IMR-90 (cell line): ENCODE data around the gene SCYGR4. TPM values are rescaled to one million over a fixed set of nuclear protein-coding genes. Genes with fewer than 3 reads are reported as not detected.

Experiments
- ATAC-seq: fragments of 200-7000 bp; cut with Tn5 transposase; 2 replicates; pipeline ENCODE4 v1.9.1; 2020; ENCODE audit warnings: low read depth, mild to moderate bottlenecking, moderate library complexity
- BruUV-seq: library from RNA; stranded (reverse); fragments of 400-500 nt; replicated peaks from 2 replicates; lab custom pipeline; 2021; lab: Mats Ljungman, UMichigan
- CTCF ChIA-PET: fragments of 300-600 bp; formaldehyde crosslinking; extraction: SDS; loops from one replicate; lab custom pipeline; 2021; ENCODE audit warnings: antibody characterized with exemption; lab: Yijun Ruan, JAX
- POLR2A ChIA-PET: fragments of 300-600 bp; sonication (Branson Sonifier 250); formaldehyde crosslinking; loops from one replicate; lab custom pipeline; 2022; ENCODE audit warnings: antibody characterized with exemption; ENCODE audit not compliant: unreplicated experiment; lab: Charles Lee
- DNase-seq: peaks from one replicate; pipeline ENCODE4 v3.0.0; 2013
- H2AFZ ChIP-seq: replicated peaks from 2 replicates; pipeline ENCODE3; 2013; ENCODE audit warnings: low read length, mild to moderate bottlenecking; ENCODE audit not compliant: poor library complexity
- H2AK5ac ChIP-seq: 2 replicates; pipeline ENCODE4 v1.6.1; 2013; ENCODE audit warnings: low read depth, low read length, inconsistent platforms
- H2AK9ac ChIP-seq: replicated peaks from 2 replicates; pipeline ENCODE3; 2013; ENCODE audit warnings: mild to moderate bottlenecking, low read depth, low read length, moderate library complexity; ENCODE audit not compliant: poor library complexity
- H2BK120ac ChIP-seq: 2 replicates; pipeline ENCODE4 v1.6.1; 2013; ENCODE audit warnings: low read depth, low read length, inconsistent platforms
- H2BK15ac ChIP-seq: 3 replicates; pipeline ENCODE4 v1.6.1; 2013; ENCODE audit warnings: low read depth, low read length, inconsistent platforms
- H2BK20ac ChIP-seq: 2 replicates; pipeline ENCODE4 v1.6.1; 2013; ENCODE audit warnings: low read depth, mild to moderate bottlenecking, inconsistent platforms, low read length, moderate library complexity
- H2BK5ac ChIP-seq: 2 replicates; pipeline ENCODE4 v1.6.1; 2013; ENCODE audit warnings: mild to moderate bottlenecking, low read depth, low read length, inconsistent platforms; ENCODE audit not compliant: poor library complexity, severe bottlenecking
- H3K14ac ChIP-seq: replicated peaks from 2 replicates; pipeline ENCODE4 v1.6.1; 2013; ENCODE audit warnings: low read depth, low read length, inconsistent platforms
- H3K18ac ChIP-seq: 2 replicates; pipeline ENCODE4 v1.6.1; 2013; ENCODE audit warnings: low read depth, low read length, control low read depth
- H3K23ac ChIP-seq: 2 replicates; pipeline ENCODE4 v1.6.1; 2013; ENCODE audit warnings: low read depth, low read length, inconsistent platforms
- H3K27ac ChIP-seq: 2 replicates; pipeline ENCODE4 v1.5.1; 2013; ENCODE audit warnings: mild to moderate bottlenecking, control low read depth, low read length; ENCODE audit not compliant: insufficient read depth
- H3K27me3 ChIP-seq: 2 replicates; pipeline ENCODE4 v1.6.1; 2013; ENCODE audit warnings: low read length; ENCODE audit not compliant: control insufficient read depth, insufficient read depth
- H3K36me3 ChIP-seq: 2 replicates; pipeline ENCODE4 v1.6.1; 2013; ENCODE audit warnings: low read length, mixed read lengths; ENCODE audit not compliant: control insufficient read depth, insufficient read depth
- H3K4ac ChIP-seq: 2 replicates; pipeline ENCODE4 v1.6.1; 2013; ENCODE audit warnings: low read depth, low read length, inconsistent platforms
- H3K4me1 ChIP-seq: 2 replicates; pipeline ENCODE4 v1.6.1; 2013; ENCODE audit warnings: low read length, mixed read lengths; ENCODE audit not compliant: control insufficient read depth, insufficient read depth
- H3K4me2 ChIP-seq: 2 replicates; pipeline ENCODE4 v1.6.1; 2013; ENCODE audit warnings: low read depth, mild to moderate bottlenecking, control low read depth, low read length, moderate library complexity
- H3K4me3 ChIP-seq: 2 replicates; pipeline ENCODE4 v1.5.1; 2013; ENCODE audit warnings: low read depth, mild to moderate bottlenecking, control low read depth, low read length, moderate library complexity; ENCODE audit not compliant: insufficient read depth
- H3K56ac ChIP-seq: 2 replicates; pipeline ENCODE4 v1.6.1; 2013; ENCODE audit warnings: low read length, inconsistent platforms; ENCODE audit not compliant: insufficient read depth; ENCODE audit errors: extremely low read depth
- H3K79me1 ChIP-seq, 2 experiments: 2 replicates each; pipeline ENCODE4 v1.6.1; 2013; ENCODE audit warnings: low read length in 2 of 2, inconsistent platforms in 1 of 2, low read depth in 1 of 2
- H3K9ac ChIP-seq: 2 replicates; pipeline ENCODE4 v1.6.1; 2013; ENCODE audit warnings: low read depth, low read length, control low read depth
- H3K9me1 ChIP-seq: 2 replicates; pipeline ENCODE4 v1.6.1; 2013; ENCODE audit warnings: low read length, inconsistent platforms; ENCODE audit not compliant: insufficient read depth
- H3K9me3 ChIP-seq: 2 replicates; pipeline ENCODE4 v1.6.1; 2013; ENCODE audit warnings: low read length; ENCODE audit not compliant: control insufficient read depth, insufficient read depth
- H4K20me1 ChIP-seq: 2 replicates; pipeline ENCODE4 v1.6.1; 2013; ENCODE audit warnings: low read length, inconsistent platforms; ENCODE audit not compliant: insufficient read depth
- H4K5ac ChIP-seq: 2 replicates; pipeline ENCODE4 v1.6.1; 2013; ENCODE audit warnings: mild to moderate bottlenecking, low read depth, low read length, control low read depth
- H4K8ac ChIP-seq, 2 experiments: 2 replicates each; pipeline ENCODE4 v1.6.1; 2013; ENCODE audit warnings: low read depth in 2 of 2, low read length in 2 of 2, control low read depth in 1 of 2, inconsistent platforms in 1 of 2
- H4K91ac ChIP-seq: 2 replicates; pipeline ENCODE4 v1.6.1; 2013; ENCODE audit warnings: low read depth, low read length, inconsistent platforms; ENCODE audit not compliant: insufficient read depth
- BHLHE40 ChIP-seq: fragments of 150-350 bp; IDR thresholded peaks from 2 replicates; pipeline ENCODE4 v1.6.1; 2016; ENCODE audit warnings: mild to moderate bottlenecking, low read depth, low read length
- MAFK ChIP-seq: IDR thresholded peaks from 2 replicates; pipeline ENCODE4 v1.6.1; 2012; ENCODE audit warnings: low read depth, low read length, improper control_type of control experiment
- MAZ ChIP-seq: IDR thresholded peaks from 2 replicates; pipeline ENCODE4 v1.6.1; 2012; ENCODE audit warnings: low read depth, mild to moderate bottlenecking, low read length, improper control_type of control experiment, moderate library complexity, borderline replicate concordance
- MXI1 ChIP-seq: IDR thresholded peaks from 2 replicates; pipeline ENCODE4 v1.6.1; 2012; ENCODE audit warnings: low read depth, mild to moderate bottlenecking, low read length, moderate library complexity, borderline replicate concordance
- NFE2L2 ChIP-seq: fragments of 150-350 bp; IDR thresholded peaks from 2 replicates; pipeline ENCODE4 v1.6.1; 2016; ENCODE audit warnings: low read depth, mild to moderate bottlenecking, low read length
- POLR2A ChIP-seq: IDR thresholded peaks from 2 replicates; pipeline ENCODE4 v1.6.1; 2012; ENCODE audit warnings: mild to moderate bottlenecking, low read depth, low read length
- RAD21 ChIP-seq: IDR thresholded peaks from 2 replicates; pipeline ENCODE4 v1.6.1; 2012; ENCODE audit warnings: low read length, improper control_type of control experiment
- WGBS, 2 experiments: methylation state at CpG; one replicate each; pipeline versions ENCODE4 v1.1.5 to v1.1.7; 2013; ENCODE audit warnings: missing lambda C conversion rate in 2 of 2; ENCODE audit not compliant: insufficient read length in 1 of 2; ENCODE audit errors: extremely low coverage in 2 of 2; 5-methylcytosine and 5-hydroxymethylcytosine counted together
- dilution Hi-C: fragments of 300-500 bp; cut with HindIII; formaldehyde crosslinking; loops from one replicate; pipeline ENCODE4 v1.14.3; 2018; ENCODE audit warnings: low sequenced_read_pairs; ENCODE audit not compliant: unreplicated experiment
- in situ Hi-C: fragments of 300-500 bp; cut with MboI; formaldehyde crosslinking; loops from 3 replicates; pipeline ENCODE4 v1.14.3; 2019; ENCODE audit warnings: low sequenced_read_pairs, inconsistent platforms, mixed read lengths
- intact Hi-C: fragments of 100-400 bp; cut with micrococcal nuclease; formaldehyde crosslinking; loops from 2 replicates; pipeline ENCODE4 v1.10.0; 2022
- polyA plus RNA-seq, 3 experiments: library from polyadenylated mRNA; depleted of rRNA; stranded (reverse); fragments of >200 nt; gene quantifications; 2 replicates each; pipeline ENCODE4 v1.2.3, GENCODE V29; 2012; ENCODE audit warnings: low replicate concordance in 1 of 3
- total RNA-seq: library from RNA; depleted of rRNA; stranded (reverse); fragments of >200 nt; gene quantifications from 2 replicates; pipeline ENCODE4 v1.2.3, GENCODE V29; 2012

SCYGR4 gene
- total and polyA plus RNA-seq, 2 of the 4 experiments (the other 2 are of a cell fraction) = not detected

- in situ Hi-C loops (no loop called here), dilution Hi-C loops (no loop called here), intact Hi-C loops (loop anchor here (5.0 kb wide), 1 partner anchor 197 kb away; no protein-coding TSS in a partner anchor)
- Histone ChIP-seq H3K56ac (no peak overlapping the region), H4K91ac (no peak overlapping the region), H2BK15ac (no peak overlapping the region), H2AK9ac (no peak overlapping the region), H3K27ac (no peak overlapping the region), H2AFZ (no peak overlapping the region), H2AK5ac (no peak overlapping the region), H3K4me2 (peak overlapping the region; percentile 50; the same call in 1 of the 2 replicates), H3K14ac (no peak overlapping the region), H3K36me3 (peaks cover 4% of the 10 kb centered on the region), H2BK120ac (no peak overlapping the region), H3K9me3 (no peaks in the 10 kb centered on the region), H4K8ac (no peak overlapping the region), H3K27me3 (no peaks in the 10 kb centered on the region), H3K18ac (peak overlapping the region; percentile 27; the same call in 1 of the 2 replicates), H3K4ac (no peak overlapping the region), H3K9me1 (no peaks in the 10 kb centered on the region), H4K5ac (peak overlapping the region; percentile 50; the same call in 1 of the 2 replicates), H3K23ac (no peak overlapping the region), H2BK5ac (no peak overlapping the region), H3K4me1 (peaks cover 3% of the 10 kb centered on the region; the same call in 1 of the 2 replicates), H2BK20ac (no peak overlapping the region), H4K20me1 (no peaks in the 10 kb centered on the region), H3K4me3 (no peak overlapping the region), H3K79me1 (no peaks in the 10 kb centered on the region), H3K9ac (no peak overlapping the region)
- no TSS peak for BruUV-seq
- DNase-seq = peak; percentile 3
- POLR2A ChIA-PET = no interaction called here
- 20% methylated on average over 1 of the region's 1 CpG; no CpG with 5 or more reads in 1 of the 2 experiments for WGBS, 2 experiments
- no peak for TF ChIP-seq NFE2L2
- no peak for TF ChIP-seq RAD21
- no peak for TF ChIP-seq BHLHE40
- no peak for TF ChIP-seq MXI1
- no peak for TF ChIP-seq POLR2A
- no peak for TF ChIP-seq MAFK
- no peak for TF ChIP-seq MAZ
- ATAC-seq = peak; percentile 24; the same call in 1 of the 2 replicates
- CTCF ChIA-PET = interaction anchor here (0.7 to 1.4 kb wide), 3 partner anchors 18 to 165 kb away, joined by 4 to 5 read pairs (median 5); no protein-coding TSS in a partner anchor
Observed at GRCh38 chr2:227570615-227571014, 46.7 kb upstream of the SCYGR4 start.
